Prostate gland (tissue), 2 donors: ENCODE data around the gene SMARCB1.

ENCODE experiments used
- POLR2A ChIP-seq: fragments of 450-650 bp; IDR thresholded peaks from one replicate; pipeline ENCODE4 v1.6.1; 2016; ENCODE audit warnings: antibody characterized with exemption, mild to moderate bottlenecking
- TF ChIP-seq, protein P1 (sequence below), 4 experiments: fragments of 200-600 bp in 2 of 4; fragments of 450-650 bp in 2 of 4; sonication (generic) in 2 of 4; IDR thresholded peaks; 1 replicate in 3 of 4; 2 replicates in 1 of 4; pipeline ENCODE4 v1.5.1; 2016 to 2019; ENCODE audit warnings: antibody characterized with exemption in 4 of 4, mild to moderate bottlenecking in 2 of 4, moderate library complexity in 2 of 4

GRCh38 chr22:23857606-23858483 lies 71.1 kb downstream of the SMARCB1 start, which contains the start of gene SLC2A11:
- TF ChIP-seq, protein P1, sequence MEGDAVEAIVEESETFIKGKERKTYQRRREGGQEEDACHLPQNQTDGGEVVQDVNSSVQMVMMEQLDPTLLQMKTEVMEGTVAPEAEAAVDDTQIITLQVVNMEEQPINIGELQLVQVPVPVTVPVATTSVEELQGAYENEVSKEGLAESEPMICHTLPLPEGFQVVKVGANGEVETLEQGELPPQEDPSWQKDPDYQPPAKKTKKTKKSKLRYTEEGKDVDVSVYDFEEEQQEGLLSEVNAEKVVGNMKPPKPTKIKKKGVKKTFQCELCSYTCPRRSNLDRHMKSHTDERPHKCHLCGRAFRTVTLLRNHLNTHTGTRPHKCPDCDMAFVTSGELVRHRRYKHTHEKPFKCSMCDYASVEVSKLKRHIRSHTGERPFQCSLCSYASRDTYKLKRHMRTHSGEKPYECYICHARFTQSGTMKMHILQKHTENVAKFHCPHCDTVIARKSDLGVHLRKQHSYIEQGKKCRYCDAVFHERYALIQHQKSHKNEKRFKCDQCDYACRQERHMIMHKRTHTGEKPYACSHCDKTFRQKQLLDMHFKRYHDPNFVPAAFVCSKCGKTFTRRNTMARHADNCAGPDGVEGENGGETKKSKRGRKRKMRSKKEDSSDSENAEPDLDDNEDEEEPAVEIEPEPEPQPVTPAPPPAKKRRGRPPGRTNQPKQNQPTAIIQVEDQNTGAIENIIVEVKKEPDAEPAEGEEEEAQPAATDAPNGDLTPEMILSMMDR (IDR thresholded peaks at IDR 0.05): peak in 3 of 4 experiments; percentile 23 to 55 (median 53)
- peak; percentile 83 for TF ChIP-seq POLR2A
